Measurements from ENCODE around the gene IGLL1.

IGLL1 gene

GRCh38 chr22:23581260-23581650, 1.2 kb upstream of the IGLL1 start:
- H3K4me3 ChIP-seq (ENCODE audit: control insufficient read depth, low read depth, low read length) = no peak overlapping the region
- DNase-seq (ENCODE audit: low read depth) = no peak
- TF ChIP-seq, protein P1, sequence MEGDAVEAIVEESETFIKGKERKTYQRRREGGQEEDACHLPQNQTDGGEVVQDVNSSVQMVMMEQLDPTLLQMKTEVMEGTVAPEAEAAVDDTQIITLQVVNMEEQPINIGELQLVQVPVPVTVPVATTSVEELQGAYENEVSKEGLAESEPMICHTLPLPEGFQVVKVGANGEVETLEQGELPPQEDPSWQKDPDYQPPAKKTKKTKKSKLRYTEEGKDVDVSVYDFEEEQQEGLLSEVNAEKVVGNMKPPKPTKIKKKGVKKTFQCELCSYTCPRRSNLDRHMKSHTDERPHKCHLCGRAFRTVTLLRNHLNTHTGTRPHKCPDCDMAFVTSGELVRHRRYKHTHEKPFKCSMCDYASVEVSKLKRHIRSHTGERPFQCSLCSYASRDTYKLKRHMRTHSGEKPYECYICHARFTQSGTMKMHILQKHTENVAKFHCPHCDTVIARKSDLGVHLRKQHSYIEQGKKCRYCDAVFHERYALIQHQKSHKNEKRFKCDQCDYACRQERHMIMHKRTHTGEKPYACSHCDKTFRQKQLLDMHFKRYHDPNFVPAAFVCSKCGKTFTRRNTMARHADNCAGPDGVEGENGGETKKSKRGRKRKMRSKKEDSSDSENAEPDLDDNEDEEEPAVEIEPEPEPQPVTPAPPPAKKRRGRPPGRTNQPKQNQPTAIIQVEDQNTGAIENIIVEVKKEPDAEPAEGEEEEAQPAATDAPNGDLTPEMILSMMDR (conservative IDR thresholded peaks at IDR 0.05; ENCODE audit: control insufficient read depth, insufficient read depth, low read depth, low read length) = no peak

GRCh38 chr22:23580576-23581259, 628 bp upstream of the IGLL1 start:
- H3K4me3 ChIP-seq (ENCODE audit: control insufficient read depth, low read depth, low read length) = no peak overlapping the region
- TF ChIP-seq, protein P1 (conservative IDR thresholded peaks at IDR 0.05; ENCODE audit: control insufficient read depth, insufficient read depth, low read depth, low read length) = no peak

DNA sequence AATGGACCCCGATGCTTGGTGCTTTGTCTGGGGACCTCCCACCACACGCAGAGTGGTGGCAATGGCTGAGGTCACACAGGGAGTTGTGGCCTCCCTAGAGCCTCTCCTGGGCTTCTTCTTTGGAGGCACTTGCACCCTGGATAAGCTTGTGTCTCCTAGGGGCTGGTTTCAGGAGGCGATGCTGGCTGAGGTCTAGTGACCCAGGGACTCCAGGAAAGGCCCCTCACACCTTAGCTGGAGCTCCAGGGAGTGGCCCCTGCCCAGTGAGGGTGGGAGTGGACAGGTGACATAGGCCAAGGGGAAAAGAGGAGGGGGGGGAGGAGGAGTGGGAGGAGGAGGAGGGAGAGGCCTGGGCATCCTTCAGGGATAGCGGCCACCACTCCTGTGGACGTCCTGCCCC, 810 bp downstream of the IGLL1 start:
- no peak for DNase-seq (ENCODE audit: low read depth)
- no peak overlapping the region for H3K4me3 ChIP-seq (ENCODE audit: control insufficient read depth, low read depth, low read length)
- TF ChIP-seq, protein P1 (conservative IDR thresholded peaks at IDR 0.05; ENCODE audit: control insufficient read depth, insufficient read depth, low read depth, low read length) = no peak

More at GRCh38 chr22:23580576-23581259, 628 bp upstream of the IGLL1 start:
- DNase-seq (ENCODE audit: low read depth) = no peak

DNA sequence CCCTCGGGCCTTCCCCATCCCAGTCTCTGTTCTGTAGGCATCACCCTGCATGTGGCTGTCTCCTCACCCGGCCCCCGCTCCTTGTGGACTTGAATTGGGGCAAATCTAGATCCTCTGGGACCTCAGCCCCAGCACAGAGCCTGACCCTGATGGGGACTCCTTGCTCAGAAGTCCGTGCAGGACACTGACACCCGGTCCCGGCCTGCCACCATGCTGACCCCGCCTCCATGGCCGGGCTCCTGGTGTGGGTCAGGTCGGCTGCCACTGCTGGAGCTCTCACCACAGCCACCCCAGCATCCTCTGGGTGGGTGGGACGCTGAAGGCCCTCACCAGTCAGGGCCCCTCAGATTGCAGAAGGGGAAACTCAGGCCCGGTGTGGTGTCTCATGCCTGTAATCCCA, 1.8 kb downstream of the IGLL1 start:
- TF ChIP-seq, protein P1 (conservative IDR thresholded peaks at IDR 0.05; ENCODE audit: control insufficient read depth, insufficient read depth, low read depth, low read length) = no peak
- H3K4me3 ChIP-seq (ENCODE audit: control insufficient read depth, low read depth, low read length) = no peak overlapping the region
- DNase-seq (ENCODE audit: low read depth) = no peak

DNA sequence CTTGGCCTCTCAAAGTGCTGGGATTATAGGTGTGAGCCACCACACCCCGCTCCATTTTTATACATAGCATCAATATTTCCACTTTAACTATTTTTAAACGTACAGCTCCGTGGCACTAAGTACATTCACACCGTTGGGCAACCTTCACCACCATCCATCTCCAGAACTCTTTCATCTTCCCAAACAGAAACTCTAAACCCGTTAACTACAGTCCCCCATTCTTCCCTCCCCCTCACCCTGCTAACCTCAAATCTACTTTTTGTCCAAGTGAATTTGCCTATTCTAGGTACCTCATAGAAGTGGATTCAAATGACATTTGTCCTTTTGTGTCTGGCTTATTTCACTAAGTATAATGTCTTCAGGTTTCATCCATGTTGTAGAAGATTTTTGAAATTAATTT, 3.4 kb downstream of the IGLL1 start:
- no peak overlapping the region for H3K4me3 ChIP-seq (ENCODE audit: control insufficient read depth, low read depth, low read length)
- DNase-seq (ENCODE audit: low read depth) = no peak
- TF ChIP-seq, protein P1 (conservative IDR thresholded peaks at IDR 0.05; ENCODE audit: control insufficient read depth, insufficient read depth, low read depth, low read length) = no peak

DNA sequence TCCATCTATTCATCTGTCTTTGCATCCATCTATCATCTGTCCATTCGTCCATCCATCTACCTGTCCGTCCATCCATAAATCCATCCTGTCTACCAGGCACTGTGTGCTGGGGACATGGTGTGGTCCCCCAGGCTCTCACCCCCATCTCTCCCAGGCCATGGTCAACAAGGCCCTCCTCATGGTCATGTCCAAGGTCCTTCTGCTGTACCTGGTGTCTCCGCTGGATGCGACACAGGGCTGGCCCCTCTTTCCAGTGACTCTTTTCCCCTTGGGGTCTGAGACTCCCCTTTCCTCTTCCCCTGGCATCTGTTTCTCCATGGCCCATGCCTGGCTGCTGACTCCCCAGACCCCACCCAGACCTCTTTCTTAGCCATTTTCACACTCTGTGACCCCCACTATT, 4.5 kb downstream of the IGLL1 start:
- TF ChIP-seq, protein P1 (conservative IDR thresholded peaks at IDR 0.05; ENCODE audit: control insufficient read depth, insufficient read depth, low read depth, low read length) = no peak
- H3K4me3 ChIP-seq (ENCODE audit: control insufficient read depth, low read depth, low read length) = no peak overlapping the region
- no peak for DNase-seq (ENCODE audit: low read depth)

GRCh38 chr22:23574877-23575276, 5.2 kb downstream of the IGLL1 start:
- no peak overlapping the region for H3K4me3 ChIP-seq (ENCODE audit: control insufficient read depth, low read depth, low read length)
- DNase-seq (ENCODE audit: low read depth) = no peak
- TF ChIP-seq, protein P1 (conservative IDR thresholded peaks at IDR 0.05; ENCODE audit: control insufficient read depth, insufficient read depth, low read depth, low read length) = no peak
